ENCODE data around the gene ZNF236.

DNA sequence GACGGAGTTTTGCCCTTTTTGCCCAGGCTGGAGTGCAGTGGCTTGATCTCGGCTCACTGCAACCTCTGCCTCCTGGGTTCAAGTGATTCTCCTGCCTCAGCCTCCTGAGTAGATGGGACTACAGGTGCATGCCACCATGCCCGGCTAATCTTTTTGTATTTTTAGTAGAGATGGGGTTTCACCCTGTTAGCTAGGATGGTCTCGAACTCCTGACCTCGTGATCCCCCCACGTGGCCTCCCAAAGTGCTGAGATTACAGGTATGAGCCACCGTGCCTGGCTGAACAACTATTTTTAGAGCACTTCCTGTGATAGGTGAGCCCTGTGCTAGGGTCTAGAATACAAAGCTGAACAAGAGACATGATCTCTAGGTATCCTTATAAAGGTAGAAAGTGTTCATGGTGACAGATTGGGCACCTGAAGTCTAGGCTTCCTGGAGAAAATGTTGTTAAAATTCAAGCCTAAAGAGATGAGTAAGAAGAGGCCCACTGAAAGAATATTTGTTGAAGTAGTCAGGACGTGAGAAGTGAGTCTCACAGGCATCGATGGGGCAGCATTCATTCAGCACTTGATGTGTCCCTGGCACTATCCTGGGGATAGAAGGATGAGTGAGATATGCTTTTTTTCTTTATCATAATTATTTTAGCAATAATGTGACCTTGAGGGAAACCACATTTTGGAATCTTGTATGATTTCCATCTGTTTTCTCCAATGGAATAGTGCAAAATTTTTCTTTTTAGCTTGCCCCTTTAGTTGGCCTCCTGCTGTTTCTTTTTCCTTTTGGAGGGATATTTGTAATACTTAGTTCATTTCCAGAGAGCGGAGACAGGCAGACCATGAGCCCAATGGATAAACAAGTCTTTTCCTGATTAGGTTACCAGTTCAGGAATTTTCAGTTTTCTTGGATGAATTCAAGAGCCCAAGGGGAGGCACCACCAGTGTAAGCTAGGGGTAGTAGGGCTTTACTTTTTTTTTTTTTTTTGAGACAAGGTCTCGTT is 5.1 kb downstream of the ZNF236 start:
- TF ChIP-seq, protein P1, sequence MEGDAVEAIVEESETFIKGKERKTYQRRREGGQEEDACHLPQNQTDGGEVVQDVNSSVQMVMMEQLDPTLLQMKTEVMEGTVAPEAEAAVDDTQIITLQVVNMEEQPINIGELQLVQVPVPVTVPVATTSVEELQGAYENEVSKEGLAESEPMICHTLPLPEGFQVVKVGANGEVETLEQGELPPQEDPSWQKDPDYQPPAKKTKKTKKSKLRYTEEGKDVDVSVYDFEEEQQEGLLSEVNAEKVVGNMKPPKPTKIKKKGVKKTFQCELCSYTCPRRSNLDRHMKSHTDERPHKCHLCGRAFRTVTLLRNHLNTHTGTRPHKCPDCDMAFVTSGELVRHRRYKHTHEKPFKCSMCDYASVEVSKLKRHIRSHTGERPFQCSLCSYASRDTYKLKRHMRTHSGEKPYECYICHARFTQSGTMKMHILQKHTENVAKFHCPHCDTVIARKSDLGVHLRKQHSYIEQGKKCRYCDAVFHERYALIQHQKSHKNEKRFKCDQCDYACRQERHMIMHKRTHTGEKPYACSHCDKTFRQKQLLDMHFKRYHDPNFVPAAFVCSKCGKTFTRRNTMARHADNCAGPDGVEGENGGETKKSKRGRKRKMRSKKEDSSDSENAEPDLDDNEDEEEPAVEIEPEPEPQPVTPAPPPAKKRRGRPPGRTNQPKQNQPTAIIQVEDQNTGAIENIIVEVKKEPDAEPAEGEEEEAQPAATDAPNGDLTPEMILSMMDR (conservative IDR thresholded peaks at IDR 0.05; ENCODE audit: low read length) = no peak
- TF ChIP-seq EZH2phosphoT487 (IDR thresholded peaks at IDR 0.05; ENCODE audit: borderline replicate concordance, low read depth, low read length) = no peak
